ENCODE results near the gene BRMS1L. TPM values are rescaled to one million over a fixed set of nuclear protein-coding genes. Genes with fewer than 3 reads are reported as not detected.

BRMS1L gene
- total RNA-seq, 1 donor from 2014 or later: 12.1 TPM

- DNase-seq (ENCODE audit: low spot score): no peak
- intact Hi-C loops (cut with DNase I): no loop called here
Observed at GRCh38 chr14:35910191-35910590, 84.1 kb downstream of the BRMS1L start.

GRCh38 chr14:35911097-35911496 is 85.0 kb downstream of the BRMS1L start:
- DNase-seq (ENCODE audit: low spot score): no peak
- intact Hi-C loops (cut with DNase I): no loop called here

- no peak for DNase-seq (ENCODE audit: low spot score)
- intact Hi-C loops (cut with DNase I): no loop called here
Observed at GRCh38 chr14:35915185-35915584, 89.0 kb downstream of the BRMS1L start.

- intact Hi-C loops (cut with DNase I): no loop called here
- no peak for DNase-seq (ENCODE audit: low spot score)
Observed at GRCh38 chr14:35915775-35916174, 89.6 kb downstream of the BRMS1L start.

Other genes starting within 250 kb of the BRMS1L start
- gene RALGAPA1, start 17.0 kb upstream of the BRMS1L start, total RNA-seq: 45.1 TPM